Omental fat pad (tissue), 4 donors: ENCODE data around the gene IGFL1. TPM values are rescaled to one million over a fixed set of nuclear protein-coding genes. Genes with fewer than 3 reads are reported as not detected.
"Not testable (repeated sequence)": the region's sequence is repeated elsewhere in the genome, so short reads cannot be mapped to it uniquely, and the experiment has no call there.

ENCODE experiments used
- ATAC-seq: fragments of 150-250 bp; one replicate; pipeline ENCODE4 v1.9.1; 2016; ENCODE audit warnings: mild to moderate bottlenecking, moderate library complexity; ENCODE audit not compliant: low FRiP score
- DNase-seq: peaks from one replicate; pipeline ENCODE4 v3.0.0-alpha.2; 2019; ENCODE audit warnings: low spot score
- CTCF ChIP-seq, 3 donors: fragments of 450-650 bp; IDR thresholded peaks; one replicate each; pipeline ENCODE4 v1.5.1; 2016 to 2017; ENCODE audit warnings: antibody characterized with exemption in 3 of 3, mild to moderate bottlenecking in 3 of 3, moderate library complexity in 2 of 3
- total RNA-seq, 4 donors: library from RNA; depleted of rRNA; stranded (reverse); fragments of >200 nt; gene quantifications; one replicate each; pipeline ENCODE4 v1.1.0, GENCODE V29; 2016

IGFL1 gene
- total RNA-seq, 4 donors from 2014 or later = not detected

DNA sequence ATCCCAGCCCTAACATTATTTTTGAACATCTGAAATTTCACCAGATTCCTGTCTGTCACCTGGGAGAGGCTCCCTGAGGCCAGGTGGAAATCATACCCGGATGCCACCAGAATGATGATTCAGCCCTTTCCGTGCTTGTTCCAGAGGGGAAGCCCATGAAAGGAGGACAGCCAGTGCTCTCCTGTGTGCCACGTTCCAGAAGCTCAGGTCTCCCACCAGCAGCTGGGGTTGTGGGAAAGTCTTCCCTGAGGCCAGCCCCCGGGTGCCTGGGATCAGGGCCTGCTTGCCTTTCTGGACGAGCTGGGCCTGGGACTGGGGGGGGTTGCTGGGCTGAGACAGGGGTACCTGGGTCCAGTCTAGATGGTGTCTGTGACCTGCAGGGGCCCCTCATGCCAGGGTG is 25.5 kb upstream of the IGFL1 start:
- no peak for ATAC-seq

GRCh38 chr19:46205183-46205984 is 24.2 kb upstream of the IGFL1 start:
- TF ChIP-seq CTCF (IDR thresholded peaks at IDR 0.05) = no peak
- no peak for DNase-seq
- no peak for ATAC-seq

More for the DNA sequence above, 25.5 kb upstream of the IGFL1 start:
- no peak for TF ChIP-seq CTCF (IDR thresholded peaks at IDR 0.05)
- no peak for DNase-seq

DNA sequence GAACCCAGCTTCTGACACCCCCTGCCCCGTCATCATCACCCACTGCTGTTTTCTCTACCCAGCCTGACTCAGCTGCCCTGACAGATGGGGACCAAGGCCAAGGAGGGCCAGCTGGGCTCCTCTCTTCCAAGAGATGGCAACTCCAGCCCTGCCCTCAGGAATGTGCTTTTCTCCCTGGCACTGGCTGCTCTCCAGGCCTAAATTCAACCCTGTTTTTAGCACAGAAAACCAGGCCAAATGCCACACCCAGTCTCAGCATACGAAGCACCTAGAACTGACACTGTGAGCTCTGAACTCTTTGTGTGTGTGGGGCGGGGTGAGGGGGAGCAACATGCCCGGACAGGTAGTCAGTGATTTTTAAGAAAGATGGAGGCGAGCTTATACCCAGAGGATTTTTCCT is 23.4 kb upstream of the IGFL1 start:
- ATAC-seq = no peak
- no peak for DNase-seq
- no peak for TF ChIP-seq CTCF (IDR thresholded peaks at IDR 0.05)

DNA sequence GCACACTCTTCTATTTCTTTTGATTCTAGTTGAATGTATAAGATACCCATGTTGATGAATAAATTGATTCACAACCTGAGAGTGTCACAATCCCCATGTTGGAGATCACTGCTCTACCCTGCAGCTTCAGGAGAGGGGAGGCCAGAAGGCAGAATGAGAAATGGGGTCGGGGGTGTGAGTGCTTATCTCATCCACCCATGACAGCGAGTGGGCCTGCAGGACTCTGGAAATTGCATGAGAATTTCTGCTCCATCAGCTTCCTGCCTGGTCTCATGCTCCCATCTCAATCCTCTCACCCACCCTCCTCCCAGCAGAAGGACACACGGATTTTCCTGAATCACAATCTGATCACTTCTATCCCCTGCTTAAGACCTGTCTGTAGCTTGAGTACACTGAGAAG is 22.9 kb upstream of the IGFL1 start:
- ATAC-seq (no peak), DNase-seq (no peak)
- TF ChIP-seq CTCF (IDR thresholded peaks at IDR 0.05) = no peak

- DNase-seq, ATAC-seq: not testable (repeated sequence)
These were observed 21.7 kb upstream of the IGFL1 start for GRCh38 chr19:46207858-46208257.

DNA sequence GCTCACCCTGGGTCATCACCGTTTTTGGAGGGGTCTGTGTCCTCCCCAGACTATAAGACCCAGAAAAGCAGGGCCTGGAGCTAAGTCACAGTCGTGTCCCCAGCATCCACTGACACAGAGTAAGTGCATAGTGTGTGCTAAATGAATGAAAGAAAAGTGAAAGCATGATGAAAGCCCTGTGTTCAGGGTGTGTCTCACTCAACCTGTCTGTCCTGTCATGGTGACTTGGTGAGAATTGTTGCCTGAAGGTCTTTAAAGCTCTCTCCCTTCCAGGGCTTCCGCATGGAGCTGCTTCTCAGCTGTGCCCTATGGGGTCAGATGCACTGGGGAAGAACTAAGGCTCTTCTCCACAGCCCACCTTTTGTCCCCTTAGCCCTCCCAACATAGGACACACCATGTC is 20.5 kb upstream of the IGFL1 start:
- ATAC-seq = no peak

DNA sequence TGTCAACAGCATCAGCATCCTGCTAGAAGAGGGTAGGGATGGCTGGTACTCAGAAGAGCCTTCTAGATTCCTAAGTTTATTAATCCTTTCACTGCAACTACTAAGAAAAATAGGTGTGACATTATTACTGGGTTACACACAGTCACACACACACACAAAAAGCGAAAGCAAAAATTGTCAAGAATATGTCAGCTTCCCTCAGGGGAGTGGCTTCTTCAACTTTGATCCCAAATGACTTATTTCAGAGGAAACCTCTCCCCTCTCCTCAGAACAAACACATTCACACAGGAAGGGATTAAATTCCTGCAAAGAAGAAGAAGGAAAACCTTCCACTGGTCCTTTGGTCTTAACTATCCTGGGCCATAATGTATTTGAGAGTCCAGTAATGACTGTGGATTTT is 20.1 kb upstream of the IGFL1 start:
- DNase-seq (no peak), ATAC-seq (no peak)
- no peak for TF ChIP-seq CTCF (IDR thresholded peaks at IDR 0.05)

More for the DNA sequence above, 20.5 kb upstream of the IGFL1 start:
- no peak for DNase-seq
- no peak for TF ChIP-seq CTCF (IDR thresholded peaks at IDR 0.05)
